B cell (primary cell): ENCODE results near the gene MET. TPM values are rescaled to one million over a fixed set of nuclear protein-coding genes. Genes with fewer than 3 reads are reported as not detected.

Experiments used
- ATAC-seq: fragments of 200-7000 bp; cut with Tn5 transposase; one replicate; pipeline ENCODE4 v1.10.0; 2021; ENCODE audit warnings: low read depth, mild to moderate bottlenecking, moderate number of reproducible peaks, moderate library complexity
- CTCF ChIA-PET: fragments of 350-600 bp; sonication (Branson Sonifier 250); formaldehyde crosslinking; loops from one replicate; lab custom pipeline; 2021; ENCODE audit warnings: antibody characterized with exemption, inconsistent platforms; lab: Charles Lee
- POLR2A ChIA-PET: fragments of 350-600 bp; sonication (Branson Sonifier 250); formaldehyde crosslinking; loops from one replicate; lab custom pipeline; 2021; ENCODE audit warnings: antibody characterized with exemption; lab: Charles Lee
- DNase-seq: peaks from one replicate; pipeline ENCODE4 v3.0.0; 2013
- H2AFZ ChIP-seq: 2 replicates; pipeline ENCODE4 v1.6.1; 2012; ENCODE audit warnings: mild to moderate bottlenecking, low read depth, low read length; ENCODE audit not compliant: insufficient read depth, poor library complexity, severe bottlenecking
- H3K27ac ChIP-seq, 2 donors: 1 replicate in 1 of 2; 2 replicates in 1 of 2; pipeline ENCODE4 v1.5.1; 2012 to 2013; ENCODE audit warnings: low read length in 2 of 2, mild to moderate bottlenecking in 2 of 2, moderate library complexity in 1 of 2
- H3K27me3 ChIP-seq, 4 experiments: fragments of 200-600 bp in 1 of 4; sonication (generic) in 1 of 4; replicated peaks in 1 of 4; 1 replicate in 2 of 4; 2 replicates in 2 of 4; pipeline versions ENCODE4 v1.6.1 to v1.7.0; 2013 to 2016; ENCODE audit warnings: low read length in 3 of 4, mild to moderate bottlenecking in 2 of 4, mixed read lengths in 1 of 4, moderate library complexity in 1 of 4; ENCODE audit not compliant: insufficient read depth in 4 of 4, control insufficient read depth in 3 of 4; ENCODE audit errors: control extremely low read depth in 1 of 4
- H3K36me3 ChIP-seq, 2 experiments: replicated peaks in 1 of 2; 1 replicate in 1 of 2; 2 replicates in 1 of 2; pipeline versions ENCODE4 v1.6.1 to v1.7.1; 2013; ENCODE audit warnings: low read length in 1 of 2; ENCODE audit not compliant: insufficient read depth in 2 of 2, control insufficient read depth in 1 of 2; ENCODE audit errors: control extremely low read depth in 1 of 2, extremely low read depth in 1 of 2
- H3K4me1 ChIP-seq, 2 donors: fragments of 200-600 bp in 1 of 2; sonication (generic) in 1 of 2; 1 replicate in 1 of 2; 2 replicates in 1 of 2; pipeline versions ENCODE4 v1.5.1 to v1.6.1; 2013 to 2017; ENCODE audit warnings: low read length in 2 of 2; ENCODE audit not compliant: control insufficient read depth in 2 of 2, insufficient read depth in 2 of 2
- H3K4me2 ChIP-seq: replicated peaks from 2 replicates; pipeline ENCODE3; 2012; ENCODE audit warnings: mild to moderate bottlenecking, low read depth, low read length; ENCODE audit not compliant: poor library complexity, severe bottlenecking
- H3K4me3 ChIP-seq, 5 experiments: fragments of 200-600 bp in 1 of 5; sonication (generic) in 1 of 5; 1 replicate in 3 of 5; 2 replicates in 2 of 5; pipeline versions ENCODE4 v1.5.1 to v1.7.0; 2011 to 2016; ENCODE audit warnings: low read length in 4 of 5, mild to moderate bottlenecking in 4 of 5, low read depth in 2 of 5, control low read depth in 1 of 5, moderate library complexity in 1 of 5; ENCODE audit not compliant: insufficient read depth in 1 of 5; ENCODE audit errors: control extremely low read depth in 1 of 5, extremely low read depth in 1 of 5
- H3K79me2 ChIP-seq: fragments of 200-600 bp; sonication (generic); one replicate; pipeline ENCODE4 v1.6.0; 2016; ENCODE audit warnings: low read length; ENCODE audit not compliant: control insufficient read depth, insufficient read depth
- H3K9ac ChIP-seq: fragments of 200-600 bp; sonication (generic); 2 replicates; pipeline ENCODE4 v1.6.1; 2017; ENCODE audit warnings: mild to moderate bottlenecking, low read length, moderate library complexity
- H3K9me3 ChIP-seq, 3 donors: one replicate each; pipeline versions ENCODE4 v1.6.1 to v1.7.1; 2013; ENCODE audit warnings: low read length in 2 of 3; ENCODE audit not compliant: control insufficient read depth in 2 of 3, insufficient read depth in 1 of 3; ENCODE audit errors: control extremely low read depth in 1 of 3
- H4K20me1 ChIP-seq: 2 replicates; pipeline ENCODE4 v1.6.0; 2012; ENCODE audit warnings: mild to moderate bottlenecking, low read length; ENCODE audit not compliant: insufficient read depth, control insufficient read depth, poor library complexity, severe bottlenecking
- H3K27ac Mint-ChIP-seq: one replicate; pipeline ENCODE4 v1.8.0; 2021; ENCODE audit warnings: mixed read lengths
- H3K27me3 Mint-ChIP-seq: one replicate; pipeline ENCODE4 v1.8.0; 2021; ENCODE audit warnings: mixed read lengths
- H3K4me1 Mint-ChIP-seq: one replicate; pipeline ENCODE4 v1.8.0; 2021; ENCODE audit warnings: mixed read lengths
- H3K4me3 Mint-ChIP-seq: one replicate; pipeline ENCODE4 v1.8.0; 2021; ENCODE audit warnings: mixed read lengths
- H3K9me3 Mint-ChIP-seq: one replicate; pipeline ENCODE4 v1.8.0; 2022; ENCODE audit warnings: mixed read lengths; ENCODE audit not compliant: insufficient read depth
- CTCF ChIP-seq: fragments of 200-600 bp; IDR thresholded peaks from one replicate; pipeline ENCODE4 v1.8.0; 2022; ENCODE audit warnings: antibody characterized with exemption, mild to moderate bottlenecking
- EZH2 ChIP-seq: IDR thresholded peaks from 2 replicates; pipeline ENCODE4 v1.6.1; 2012; ENCODE audit warnings: borderline replicate concordance, low read depth, mild to moderate bottlenecking, moderate library complexity, low read length; ENCODE audit not compliant: insufficient read depth, poor library complexity, severe bottlenecking
- WGBS: methylation state at CpG from one replicate; pipeline ENCODE4 v1.1.5; 2013; ENCODE audit warnings: missing lambda C conversion rate; ENCODE audit not compliant: insufficient coverage; 5-methylcytosine and 5-hydroxymethylcytosine counted together
- intact Hi-C: fragments of 100-400 bp; cut with micrococcal nuclease; formaldehyde crosslinking; loops from one replicate; pipeline ENCODE4 v1.10.0; 2022
- polyA plus RNA-seq: library from polyadenylated mRNA; depleted of rRNA; stranded (reverse); fragments of >200 nt; gene quantifications from 2 replicates; pipeline ENCODE4 v1.2.3, GENCODE V29; 2012
- total RNA-seq, 2 donors: library from RNA; stranded (reverse); fragments of 120-200 nt in 1 of 2; gene quantifications; 1 replicate in 1 of 2; 2 replicates in 1 of 2; pipeline versions ENCODE4 v1.2.3 to v1.2.4, GENCODE V29; 2013 to 2022

MET gene
- total and polyA plus RNA-seq, 2 donors (not counting 1 experiment from before 2014, with no cell fraction given), result 0.03 to 0.59 TPM

DNA sequence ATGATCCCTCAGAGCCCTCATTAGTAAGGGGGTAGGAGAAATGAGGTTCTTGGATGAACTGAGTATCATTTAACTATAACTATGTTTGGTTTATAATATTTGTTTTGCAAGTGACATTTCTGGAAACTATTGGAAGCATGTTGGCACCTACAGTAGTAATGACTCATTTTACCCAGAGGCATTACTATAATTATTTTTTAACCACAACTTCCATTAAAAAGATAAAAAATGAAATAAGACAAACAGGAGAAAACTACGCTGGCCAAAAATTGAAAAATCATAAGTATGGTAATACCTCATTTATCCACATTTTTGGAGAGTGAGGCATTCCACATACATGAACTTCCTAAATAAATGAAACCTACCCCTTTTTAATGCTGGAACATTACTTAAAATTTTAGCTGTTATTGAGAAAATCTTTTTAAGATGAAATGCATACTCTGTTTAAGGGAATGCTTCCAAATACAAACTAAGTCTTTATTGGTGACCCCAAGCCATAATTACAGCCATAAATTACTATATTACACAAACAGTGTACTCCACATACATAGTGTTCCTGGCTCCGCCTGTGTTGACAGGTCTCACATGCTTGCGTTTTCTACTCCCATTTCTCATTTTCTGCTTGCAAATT lies 105.8 kb downstream of the MET start:
- no peaks in the 10 kb centered on the region for H3K79me2 ChIP-seq
- H4K20me1 ChIP-seq, result no peaks in the 10 kb centered on the region
- CTCF ChIA-PET, result interaction anchor here (0.9 to 1.9 kb wide), 4 partner anchors 9 to 187 kb away, joined by 3 to 5 read pairs (median 3); no protein-coding TSS in a partner anchor
- H3K4me1 ChIP-seq, result no peaks in the 10 kb centered on the region
- no CpG with 5 or more reads among the region's 3 CpGs for WGBS
- ATAC-seq (no peak), DNase-seq (no peak)
- Mint-ChIP-seq H3K4me1 (no peaks in the 10 kb centered on the region), H3K9me3 (no peaks in the 10 kb centered on the region), H3K4me3 (no peak overlapping the region), H3K27me3 (no peaks in the 10 kb centered on the region), H3K27ac (no peak overlapping the region)
- no peak overlapping the region for H3K4me3 ChIP-seq
- H3K27ac ChIP-seq, result no peak overlapping the region
- intact Hi-C loops, result no loop called here
- no peak overlapping the region for H3K9ac ChIP-seq
- POLR2A ChIA-PET, result no interaction called here
- H3K27me3 ChIP-seq, result peaks cover 0 to 5% (median 1%) of the 10 kb centered on the region in 4 experiments
- no peak for TF ChIP-seq CTCF
- H3K4me2 ChIP-seq, result no peak overlapping the region
- no peaks in the 10 kb centered on the region for H3K36me3 ChIP-seq
- no peaks in the 10 kb centered on the region for H3K9me3 ChIP-seq
- no peak overlapping the region for H2AFZ ChIP-seq

- Histone ChIP-seq H3K4me2 (no peak overlapping the region), H3K36me3 (no peaks in the 10 kb centered on the region), H3K4me1 (no peaks in the 10 kb centered on the region), H3K9ac (no peak overlapping the region), H4K20me1 (no peaks in the 10 kb centered on the region), H3K27me3 (no peaks in the 10 kb centered on the region), H3K9me3 (no peaks in the 10 kb centered on the region), H3K4me3 (no peak overlapping the region), H2AFZ (no peak overlapping the region), H3K79me2 (no peaks in the 10 kb centered on the region), H3K27ac (no peak overlapping the region)
- TF ChIP-seq CTCF (no peak), EZH2 (no peak)
- intact Hi-C loops, result no loop called here
- 53% methylated on average over 4 of the region's 4 CpGs for WGBS
- no peaks in the 10 kb centered on the region for H3K9me3 Mint-ChIP-seq
- no peaks in the 10 kb centered on the region for H3K4me1 Mint-ChIP-seq
- H3K27me3 Mint-ChIP-seq, result no peaks in the 10 kb centered on the region
- DNase-seq (no peak), ATAC-seq (no peak)
- no peak overlapping the region for H3K4me3 Mint-ChIP-seq
- H3K27ac Mint-ChIP-seq, result no peak overlapping the region
- ChIA-PET POLR2A (no interaction called here), CTCF (interaction anchor here (1.2 to 1.5 kb wide), 2 partner anchors 107 to 188 kb away, joined by 3 to 10 read pairs; partner anchors contain the start of gene MET)
Measured at GRCh38 chr7:116779216-116779615, 107.2 kb downstream of the MET start.
